K562 (cell line): ENCODE results near the gene B4GALT5. TPM values are rescaled to one million over a fixed set of nuclear protein-coding genes. Genes with fewer than 3 reads are reported as not detected.

Experiments
- ATAC-seq: fragments of 200-7000 bp; cut with Tn5 transposase; 3 replicates; pipeline ENCODE4 v1.9.1; 2020; ENCODE audit warnings: moderate library complexity
- BruUV-seq: library from RNA; stranded (reverse); fragments of 400-500 nt; replicated peaks from 2 replicates; lab custom pipeline; 2021; lab: Mats Ljungman, UMichigan
- CTCF ChIA-PET: fragments of 300-600 bp; formaldehyde crosslinking; extraction: SDS; loops from one replicate; lab custom pipeline; 2021; ENCODE audit warnings: low intra/inter-chr PET ratio; lab: Yijun Ruan, JAX
- POLR2A ChIA-PET: fragments of 300-600, 350-650 bp; sonication (Branson Sonifier 250); formaldehyde crosslinking; extraction: SDS; loops from one replicate; lab custom pipeline; 2021; ENCODE audit warnings: antibody characterized with exemption, inconsistent platforms; lab: Yijun Ruan, JAX
- DNase-seq, 4 experiments: peaks; one replicate each; pipeline versions ENCODE4 v3.0.0 to v3.0.0-alpha.2; 2011 to 2018; ENCODE audit warnings: low spot score in 3 of 4, mixed read lengths in 3 of 4; ENCODE audit errors: extremely low read depth in 1 of 4
- FAIRE-seq: peaks from 2 replicates; lab custom pipeline; 2011; peaks lifted over from hg19 to GRCh38; lab: Jason Lieb, UNC
- H2AFZ ChIP-seq: 2 replicates; pipeline ENCODE4 v1.6.0; 2011; ENCODE audit warnings: low read depth, low read length, control low read depth, inconsistent platforms
- H3K27ac ChIP-seq: fragments of 200-600 bp; 3 replicates; pipeline ENCODE4 v1.8.0; 2011; ENCODE audit warnings: low read depth, mild to moderate bottlenecking, control low read depth, inconsistent platforms, low read length, moderate library complexity, mixed read lengths; ENCODE audit errors: extremely low read depth
- H3K27me3 ChIP-seq, 2 experiments: fragments of 300-600 bp in 1 of 2; 2 replicates in 1 of 2; 3 replicates in 1 of 2; pipeline versions ENCODE4 v1.6.0 to v1.8.0; 2011; ENCODE audit warnings: inconsistent platforms in 2 of 2, low read length in 2 of 2, mild to moderate bottlenecking in 1 of 2, mixed read lengths in 1 of 2, moderate library complexity in 1 of 2; ENCODE audit not compliant: control insufficient read depth in 2 of 2, insufficient read depth in 2 of 2
- H3K36me3 ChIP-seq: fragments of 300-600 bp; 3 replicates; pipeline ENCODE4 v1.8.0; 2011; ENCODE audit warnings: mild to moderate bottlenecking, low read length, inconsistent platforms; ENCODE audit not compliant: control insufficient read depth, insufficient read depth
- H3K4me1 ChIP-seq, 2 experiments: fragments of 200-600 bp in 1 of 2; replicated peaks in 1 of 2; 2 replicates in 1 of 2; 3 replicates in 1 of 2; pipeline versions ENCODE4 v1.5.1 to v1.8.0; 2011; ENCODE audit warnings: inconsistent platforms in 2 of 2, low read length in 2 of 2, mild to moderate bottlenecking in 1 of 2, mixed read lengths in 1 of 2, moderate library complexity in 1 of 2; ENCODE audit not compliant: control insufficient read depth in 2 of 2, insufficient read depth in 2 of 2
- H3K4me2 ChIP-seq: 2 replicates; pipeline ENCODE4 v1.6.1; 2011; ENCODE audit warnings: low read length, control low read depth, inconsistent platforms, mixed read lengths; ENCODE audit not compliant: insufficient read depth
- H3K4me3 ChIP-seq: fragments of 200-600 bp; sonication (generic), shearing (Covaris generic); 2 replicates; pipeline ENCODE4 v1.5.1; 2016; ENCODE audit warnings: control low read depth, inconsistent platforms
- H3K79me2 ChIP-seq: fragments of 200-600 bp; 3 replicates; pipeline ENCODE4 v1.8.0; 2011; ENCODE audit warnings: low read length, inconsistent platforms; ENCODE audit not compliant: control insufficient read depth, insufficient read depth
- H3K9ac ChIP-seq, 2 experiments: 2 replicates each; pipeline versions ENCODE4 v1.6.0 to v1.6.1; 2011; ENCODE audit warnings: low read depth in 2 of 2, low read length in 2 of 2, control low read depth in 1 of 2, inconsistent platforms in 1 of 2, mild to moderate bottlenecking in 1 of 2, mixed read lengths in 1 of 2; ENCODE audit not compliant: insufficient read depth in 1 of 2
- H3K9me1 ChIP-seq: one replicate; pipeline ENCODE4 v1.6.0; 2011; ENCODE audit warnings: inconsistent platforms, mild to moderate bottlenecking, low read length, moderate library complexity; ENCODE audit not compliant: control insufficient read depth, insufficient read depth
- H3K9me3 ChIP-seq: replicated peaks from 2 replicates; pipeline ENCODE4 v1.5.1; 2011; ENCODE audit warnings: low read depth, low read length, inconsistent platforms; ENCODE audit not compliant: control insufficient read depth, insufficient read depth
- H4K20me1 ChIP-seq: replicated peaks from 2 replicates; pipeline ENCODE4 v1.6.1; 2011; ENCODE audit warnings: low read length, inconsistent platforms, mixed read lengths; ENCODE audit not compliant: control insufficient read depth, insufficient read depth
- BMI1 ChIP-seq: fragments of 150-350 bp; IDR thresholded peaks from 2 replicates; pipeline ENCODE4 v1.6.1; 2014; ENCODE audit warnings: low read length
- CREBBP ChIP-seq: IDR thresholded peaks from one replicate; pipeline ENCODE4 v1.6.1; 2012; ENCODE audit warnings: low read depth, mild to moderate bottlenecking, control low read depth, inconsistent platforms, low read length
- GTF2E2 ChIP-seq: fragments of 200-800 bp; sonication (Bioruptor generic); IDR thresholded peaks from 2 replicates; pipeline ENCODE4 v1.6.1; 2016; ENCODE audit warnings: missing genetic modification characterization, missing compliant biosample characterization
- HCFC1 ChIP-seq: IDR thresholded peaks from 2 replicates; pipeline ENCODE4 v1.6.1; 2012; ENCODE audit warnings: low read depth, low read length, improper control_type of control experiment
- HINFP ChIP-seq: fragments of 450-650 bp; conservative IDR thresholded peaks from 2 replicates; pipeline ENCODE4 v1.6.1; 2016; ENCODE audit warnings: missing genetic modification characterization, low read depth, mild to moderate bottlenecking, control low read depth, missing compliant biosample characterization
- KAT2B ChIP-seq: IDR thresholded peaks from one replicate; pipeline ENCODE4 v1.6.1; 2012; ENCODE audit warnings: low read depth, mild to moderate bottlenecking, control low read depth, inconsistent platforms, low read length, moderate library complexity
- KAT7 ChIP-seq: sonication (generic); formaldehyde crosslinking; IDR thresholded peaks from 2 replicates; pipeline ENCODE4 v1.8.0; 2022; ENCODE audit warnings: missing genetic modification reagents, mild to moderate bottlenecking, borderline replicate concordance
- KLF13 ChIP-seq: fragments of 450-650 bp; IDR thresholded peaks from 2 replicates; pipeline ENCODE4 v1.6.1; 2016; ENCODE audit warnings: missing genetic modification characterization, low read depth, mild to moderate bottlenecking, missing compliant biosample characterization, moderate library complexity, borderline replicate concordance
- NFXL1 ChIP-seq: fragments of 450-650 bp; formaldehyde crosslinking; IDR thresholded peaks from 2 replicates; pipeline ENCODE4 v1.4.0; 2021; ENCODE audit warnings: mild to moderate bottlenecking
- PYGO2 ChIP-seq: fragments of 450-650 bp; IDR thresholded peaks from 2 replicates; pipeline ENCODE4 v1.6.1; 2016; ENCODE audit warnings: mild to moderate bottlenecking, missing genetic modification characterization, moderate library complexity, missing compliant biosample characterization
- RBM34 ChIP-seq: fragments of 200-400 bp; formaldehyde crosslinking; IDR thresholded peaks from 2 replicates; pipeline ENCODE4 v1.6.1; 2018; ENCODE audit warnings: low read length, borderline replicate concordance; ENCODE audit not compliant: insufficient read depth
- SMARCB1 ChIP-seq: IDR thresholded peaks from 2 replicates; pipeline ENCODE4 v1.6.1; 2011; ENCODE audit warnings: improper control_type of control experiment, low read depth; ENCODE audit not compliant: insufficient read length
- ZBTB5 ChIP-seq: fragments of 450-650 bp; IDR thresholded peaks from 2 replicates; pipeline ENCODE4 v1.6.1; 2017; ENCODE audit warnings: antibody characterized with exemption
- ZNF311 ChIP-seq: fragments of 250-450 bp; sonication (Bioruptor Pico); IDR thresholded peaks from 2 replicates; pipeline ENCODE4 v1.4.0; 2020; ENCODE audit warnings: mild to moderate bottlenecking, moderate library complexity
- ZNF354B ChIP-seq: fragments of 250-450 bp; sonication (Bioruptor Pico); IDR thresholded peaks from 2 replicates; pipeline ENCODE4 v1.4.0; 2020
- ZNF764 ChIP-seq: fragments of 250-450 bp; sonication (Bioruptor Pico); IDR thresholded peaks from 2 replicates; pipeline ENCODE4 v1.4.0; 2020; ENCODE audit warnings: low read depth, mild to moderate bottlenecking, moderate library complexity
- WGBS: fragments of 100-300 bp; shearing (Covaris generic); methylation state at CpG from one replicate; pipeline ENCODE4 v1.1.6; 2016; ENCODE audit warnings: low coverage, mixed read lengths; ENCODE audit not compliant: insufficient coverage; ENCODE audit errors: missing lambda C conversion rate; 5-methylcytosine and 5-hydroxymethylcytosine counted together
- in situ Hi-C: fragments of 300-500 bp; cut with MboI; formaldehyde crosslinking; loops from 4 replicates; pipeline ENCODE4 v1.15.0; 2018; ENCODE audit warnings: inconsistent platforms, mixed read lengths
- intact Hi-C: fragments of 100-400 bp; cut with micrococcal nuclease; formaldehyde crosslinking; loops from 2 replicates; pipeline ENCODE4 v1.14.2; 2022
- polyA plus RNA-seq, 8 experiments: library from polyadenylated mRNA; depleted of rRNA in 4 of 8; stranded (reverse) in 5 of 8; unstranded in 3 of 8; fragments of >200 nt; fragmentation: Nextera tagmentation in 2 of 8; fragmentation: Illumina TruSeq in 1 of 8; extraction: Ambion mirVana in 2 of 8; extraction: Trizol in 1 of 8; gene quantifications; 2 replicates each; pipeline versions ENCODE4 v1.2.1 to v1.2.3, GENCODE V29; 2011 to 2014; ENCODE audit warnings: inconsistent platforms in 1 of 8, missing spikeins in 1 of 8
- total RNA-seq, 7 experiments: library from RNA; depleted of rRNA in 6 of 7; stranded (reverse); fragments of >200 nt in 6 of 7; fragmentation: Illumina TruSeq in 2 of 7; extraction: Trizol in 2 of 7; gene quantifications; 2 replicates each; pipeline versions ENCODE4 v1.2.1 to v1.2.3, GENCODE V29; 2011 to 2021; ENCODE audit warnings: low replicate concordance in 1 of 7

B4GALT5 gene
- total and polyA plus RNA-seq, 9 of the 15 experiments (the other 6 are each of a cell fraction or from before 2014, with no cell fraction given) = 8.5 to 32.6 (median 23.4) TPM

- peak overlapping the region; percentile 7; the same call in 1 of the 3 replicates for H3K27ac ChIP-seq
- 28% methylated on average over 4 of the region's 4 CpGs for whole genome bisulfite sequencing
Observed at GRCh38 chr20:49705358-49705757, 8.3 kb downstream of the B4GALT5 start.

More at GRCh38 chr20:49705358-49705757, 8.3 kb downstream of the B4GALT5 start:
- FAIRE-seq (no peak), DNase-seq (no peak), ATAC-seq (no peak)
- Histone ChIP-seq H3K9me1 (no peaks in the 10 kb centered on the region), H4K20me1 (no peaks in the 10 kb centered on the region), H3K27me3 (no peaks in the 10 kb centered on the region), H3K9me3 (no peaks in the 10 kb centered on the region)
- in situ Hi-C loops = no loop called here
- ChIA-PET CTCF (interaction anchor here (0.7 kb wide), 1 partner anchor 9 kb away, joined by 3 read pairs; no protein-coding TSS in a partner anchor), POLR2A (interaction anchor here (0.6 kb wide), 1 partner anchor 1031 kb away, joined by 3 read pairs; no protein-coding TSS in a partner anchor)
- BruUV-seq = no TSS peak
- TF ChIP-seq BMI1 = no peak
- TF ChIP-seq ZNF311 (CRISPR knock-in tag) = no peak
- TF ChIP-seq CREBBP = no peak
- no peak for TF ChIP-seq KAT7 (CRISPR knock-in tag)
- no peak for TF ChIP-seq KLF13 (tag)
- no peak for TF ChIP-seq PYGO2
- TF ChIP-seq ZNF764 (CRISPR knock-in tag) = no peak
- no peak for TF ChIP-seq SMARCB1
- TF ChIP-seq GTF2E2 = no peak
- no peak for TF ChIP-seq ZBTB5
- TF ChIP-seq RBM34 = no peak
- TF ChIP-seq HCFC1 = no peak
- TF ChIP-seq ZNF354B (CRISPR knock-in tag) = no peak
- TF ChIP-seq KAT2B = no peak
- TF ChIP-seq HINFP (tag) = no peak
- TF ChIP-seq NFXL1 = no peak
- TF ChIP-seq, all 486 proteins: peak for 0
- Histone ChIP-seq H3K4me1 (peaks cover 20 to 38% of the 10 kb centered on the region in 2 experiments), H3K9ac (no peak overlapping the region), H3K36me3 (peaks cover 14% of the 10 kb centered on the region), H3K4me2 (no peak overlapping the region), H3K4me3 (no peak overlapping the region), H2AFZ (no peak overlapping the region), H3K79me2 (peaks cover 97% of the 10 kb centered on the region)
- intact Hi-C loops = no loop called here
